ENCODE data around the gene NT5C1B. TPM values are rescaled to one million over a fixed set of nuclear protein-coding genes. Genes with fewer than 3 reads are reported as not detected.

Gene NT5C1B
- total and polyA plus RNA-seq, 11 donors, result not detected

GRCh38 chr2:18612133-18612532 is 22.8 kb upstream of the NT5C1B start:
- intact Hi-C loops (cut with DNase I), result no loop called here
- WGBS, 4 donors, result 37 to 47% (median 41%) methylated on average over 3 of the region's 3 CpGs
- DNase-seq, result no peak
- no peak for TF ChIP-seq CTCF (IDR thresholded peaks at IDR 0.05)
- TF ChIP-seq POLR2A (IDR thresholded peaks at IDR 0.05), result no peak
- Histone ChIP-seq H3K4me3 (no peak overlapping the region), H3K27ac (no peak overlapping the region), H3K36me3 (no peaks in the 10 kb centered on the region), H3K4me1 (peaks cover 0 to 32% (median 0%) of the 10 kb centered on the region in 12 donors), H3K9me3 (peaks cover 0 to under 1% (median 0%) of the 10 kb centered on the region in 12 donors), H3K27me3 (no peaks in the 10 kb centered on the region)
- ATAC-seq, result no peak

DNA sequence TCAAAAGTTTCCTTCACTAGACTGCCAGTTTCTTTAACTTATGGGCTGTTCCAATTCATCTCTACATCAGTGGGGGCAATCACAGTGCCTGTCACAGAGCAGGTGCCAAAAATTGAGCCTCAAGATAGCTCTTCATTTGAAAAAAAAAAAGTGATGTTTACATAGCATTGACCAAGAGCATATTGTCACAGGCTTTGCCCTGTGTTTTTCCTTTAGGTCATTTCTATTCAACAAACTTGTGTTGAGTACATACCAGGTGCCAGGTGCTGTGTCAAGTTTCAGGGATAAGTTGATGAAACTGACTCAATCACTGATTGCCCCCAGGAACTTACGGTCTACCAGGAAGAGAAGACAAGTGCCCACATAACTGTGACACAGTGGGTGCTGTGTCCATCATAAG is 22.2 kb upstream of the NT5C1B start:
- ATAC-seq (no peak), DNase-seq (no peak)
- Histone ChIP-seq H3K36me3 (no peaks in the 10 kb centered on the region), H3K27ac (no peak overlapping the region), H3K27me3 (no peaks in the 10 kb centered on the region), H3K4me3 (no peak overlapping the region), H3K4me1 (peaks cover 0 to 32% (median 0%) of the 10 kb centered on the region in 12 donors), H3K9me3 (no peaks in the 10 kb centered on the region)
- intact Hi-C loops (cut with DNase I), result no loop called here
- TF ChIP-seq POLR2A (IDR thresholded peaks at IDR 0.05) (no peak), CTCF (IDR thresholded peaks at IDR 0.05) (no peak)
- WGBS, 4 donors, result 92 to 100% (median 95%) methylated on average over 1 of the region's 1 CpG

DNA sequence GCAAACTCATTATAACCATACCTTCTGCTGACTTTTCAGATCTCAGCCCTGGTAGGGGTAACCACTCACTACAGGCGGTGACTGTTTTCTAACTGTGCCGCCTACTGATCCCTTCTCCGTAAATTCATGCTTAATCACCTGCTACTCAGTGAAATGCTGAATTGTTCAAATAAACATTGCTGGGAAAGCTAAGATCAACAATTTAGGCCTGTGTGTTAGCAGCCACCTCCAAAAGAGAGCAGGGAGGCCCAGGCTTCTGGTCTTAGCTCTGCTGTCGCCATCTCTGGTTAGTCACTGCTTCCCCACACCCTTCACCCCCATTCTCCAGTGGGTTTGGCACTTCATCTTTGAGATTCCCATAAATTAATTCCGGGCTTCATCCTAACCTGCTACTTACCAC is 21.8 kb upstream of the NT5C1B start:
- no peaks in the 10 kb centered on the region for H3K27me3 ChIP-seq
- DNase-seq, result no peak

GRCh38 chr2:18610651-18611050 is 21.3 kb upstream of the NT5C1B start:
- no peak for TF ChIP-seq POLR2A (IDR thresholded peaks at IDR 0.05)
- TF ChIP-seq CTCF (IDR thresholded peaks at IDR 0.05), result no peak
- H3K4me1 ChIP-seq, result peaks cover 0 to 32% (median 0%) of the 10 kb centered on the region in 12 donors
- H3K4me3 ChIP-seq, result no peak overlapping the region
- H3K27me3 ChIP-seq, result no peaks in the 10 kb centered on the region
- no peaks in the 10 kb centered on the region for H3K9me3 ChIP-seq
- H3K36me3 ChIP-seq, result no peaks in the 10 kb centered on the region
- no peak overlapping the region for H3K27ac ChIP-seq
- 93 to 98% (median 94%) methylated on average over 1 of the region's 1 CpG for WGBS, 4 donors
- DNase-seq, result no peak
- ATAC-seq, result no peak
- intact Hi-C loops (cut with DNase I), result no loop called here

More for the DNA sequence above, 21.8 kb upstream of the NT5C1B start:
- 92 to 97% (median 96%) methylated on average over 5 of the region's 5 CpGs for WGBS, 4 donors
- TF ChIP-seq CTCF (IDR thresholded peaks at IDR 0.05) (no peak), POLR2A (IDR thresholded peaks at IDR 0.05) (no peak)
- Histone ChIP-seq H3K9me3 (no peaks in the 10 kb centered on the region), H3K27ac (no peak overlapping the region), H3K4me1 (peaks cover 0 to 32% (median 0%) of the 10 kb centered on the region in 12 donors), H3K36me3 (no peaks in the 10 kb centered on the region), H3K4me3 (no peak overlapping the region)
- intact Hi-C loops (cut with DNase I), result no loop called here
- no peak for ATAC-seq
